ENCODE results near the gene ZNF416.

GRCh38 chr19:57583521-57584416, 5.1 kb upstream of the ZNF416 start, which contains the start of gene ZIK1:
- TF ChIP-seq GATA3 (IDR thresholded peaks at IDR 0.05; ENCODE audit: low read depth, low read length) = no peak
- no peak for TF ChIP-seq GATA2 (IDR thresholded peaks at IDR 0.05; ENCODE audit: low read depth, low read length)
